SK-N-SH treated with all-trans-retinoic acid at 6 μM for 48 hours (cell line): ENCODE measurements around the gene PLA2G4B.

Experiments used
- ATAC-seq: fragments of 200-7000 bp; cut with Tn5 transposase; 3 replicates; pipeline ENCODE4 v1.9.1; 2020; ENCODE audit warnings: mild to moderate bottlenecking, moderate library complexity
- ARNTL ChIP-seq: fragments of 450-650 bp; formaldehyde crosslinking; IDR thresholded peaks from 2 replicates; pipeline ENCODE4 v1.5.0; 2020; ENCODE audit warnings: low read depth, mild to moderate bottlenecking, moderate library complexity, borderline replicate concordance
- BACH2 ChIP-seq: fragments of 250-450 bp; sonication (Bioruptor Pico); IDR thresholded peaks from 2 replicates; pipeline ENCODE4 v1.9.0; 2021; ENCODE audit warnings: mild to moderate bottlenecking, borderline replicate concordance
- CREB5 ChIP-seq: fragments of 250-450 bp; sonication (Bioruptor Pico); IDR thresholded peaks from 2 replicates; pipeline ENCODE4 v1.5.1; 2020; ENCODE audit warnings: low read depth, mild to moderate bottlenecking, moderate library complexity
- CSDC2 ChIP-seq: fragments of 250-450 bp; sonication (Bioruptor Pico); IDR thresholded peaks from 2 replicates; pipeline ENCODE4 v1.5.0; 2020; ENCODE audit warnings: mild to moderate bottlenecking, moderate library complexity
- CSRNP3 ChIP-seq: fragments of 250-450 bp; sonication (Bioruptor Pico); IDR thresholded peaks from 2 replicates; pipeline ENCODE4 v1.5.1; 2021; ENCODE audit warnings: mild to moderate bottlenecking, moderate library complexity
- ESRRG ChIP-seq: fragments of 250-450 bp; sonication (Bioruptor Pico); IDR thresholded peaks from 2 replicates; pipeline ENCODE4 v1.6.1; 2021; ENCODE audit warnings: mild to moderate bottlenecking
- GLIS3 ChIP-seq: fragments of 250-450 bp; sonication (Bioruptor Pico); IDR thresholded peaks from 2 replicates; pipeline ENCODE4 v1.5.0; 2020; ENCODE audit warnings: mild to moderate bottlenecking, moderate library complexity
- ISL1 ChIP-seq: fragments of 250-450 bp; sonication (Bioruptor Pico); IDR thresholded peaks from 2 replicates; pipeline ENCODE4 v2.1.2; 2022; ENCODE audit warnings: mild to moderate bottlenecking, moderate library complexity
- OSR1 ChIP-seq: fragments of 250-450 bp; sonication (Bioruptor Pico); IDR thresholded peaks from 2 replicates; pipeline ENCODE4 v1.8.0; 2022; ENCODE audit warnings: moderate library complexity, mild to moderate bottlenecking, inconsistent platforms
- PATZ1 ChIP-seq: fragments of 250-450 bp; sonication (Bioruptor Pico); IDR thresholded peaks from 2 replicates; pipeline ENCODE4 v1.8.0; 2020; ENCODE audit warnings: mild to moderate bottlenecking, moderate library complexity, borderline replicate concordance
- POU6F1 ChIP-seq: fragments of 250-450 bp; sonication (Bioruptor Pico); IDR thresholded peaks from 2 replicates; pipeline ENCODE4 v1.8.0; 2021; ENCODE audit warnings: low read depth, mild to moderate bottlenecking, moderate library complexity, borderline replicate concordance
- RARB ChIP-seq: fragments of 250-450 bp; sonication (Bioruptor Pico); IDR thresholded peaks from 2 replicates; pipeline ENCODE4 v1.8.0; 2021; ENCODE audit warnings: mild to moderate bottlenecking, moderate library complexity
- SNAI2 ChIP-seq: fragments of 250-450 bp; sonication (Bioruptor Pico); IDR thresholded peaks from 2 replicates; pipeline ENCODE4 v1.5.0; 2020; ENCODE audit warnings: mild to moderate bottlenecking, moderate library complexity
- TOX ChIP-seq: fragments of 250-450 bp; sonication (Bioruptor Pico); IDR thresholded peaks from 2 replicates; pipeline ENCODE4 v1.8.0; 2021; ENCODE audit warnings: mild to moderate bottlenecking, moderate library complexity, borderline replicate concordance
- TSHZ2 ChIP-seq: fragments of 250-450 bp; sonication (Bioruptor Pico); IDR thresholded peaks from 2 replicates; pipeline ENCODE4 v1.5.0; 2020; ENCODE audit warnings: mild to moderate bottlenecking, moderate library complexity
- ZC3H10 ChIP-seq: fragments of 250-450 bp; sonication (Bioruptor Pico); IDR thresholded peaks from 2 replicates; pipeline ENCODE4 v1.5.1; 2021; ENCODE audit warnings: mild to moderate bottlenecking, moderate library complexity
- ZFP3 ChIP-seq: fragments of 250-450 bp; sonication (Bioruptor Pico); IDR thresholded peaks from 2 replicates; pipeline ENCODE4 v1.5.0; 2020; ENCODE audit warnings: mild to moderate bottlenecking, moderate library complexity
- ZFP30 ChIP-seq: fragments of 450-650 bp; formaldehyde crosslinking; IDR thresholded peaks from 2 replicates; pipeline ENCODE4 v1.5.0; 2022; ENCODE audit warnings: mild to moderate bottlenecking, moderate library complexity
- ZNF565 ChIP-seq: fragments of 450-650 bp; formaldehyde crosslinking; conservative IDR thresholded peaks from 2 replicates; pipeline ENCODE4 v1.5.0; 2020; ENCODE audit warnings: low read depth, mild to moderate bottlenecking, moderate library complexity
- ZNF70 ChIP-seq: fragments of 450-650 bp; formaldehyde crosslinking; IDR thresholded peaks from 2 replicates; pipeline ENCODE4 v1.5.0; 2020; ENCODE audit warnings: mild to moderate bottlenecking, moderate library complexity
- ZNF8 ChIP-seq: fragments of 450-650 bp; formaldehyde crosslinking; IDR thresholded peaks from 2 replicates; pipeline ENCODE4 v1.5.0; 2020; ENCODE audit warnings: mild to moderate bottlenecking, moderate library complexity

Gene PLA2G4B

GRCh38 chr15:41868321-41868720 is 29.7 kb downstream of the PLA2G4B start (continued):
- TF ChIP-seq POU6F1 (CRISPR knock-in tag): no peak
- TF ChIP-seq ISL1 (CRISPR knock-in tag): no peak

- ATAC-seq: no peak
- no peak for TF ChIP-seq ESRRG (CRISPR knock-in tag)
- no peak for TF ChIP-seq ZC3H10 (CRISPR knock-in tag)
- TF ChIP-seq PATZ1 (CRISPR knock-in tag): no peak
- no peak for TF ChIP-seq CSRNP3 (CRISPR knock-in tag)
- no peak for TF ChIP-seq ISL1 (CRISPR knock-in tag)
- no peak for TF ChIP-seq ZNF8
- TF ChIP-seq ARNTL (CRISPR knock-in tag): no peak
- TF ChIP-seq, all 23 proteins: peak for 0
Measured at GRCh38 chr15:41869770-41870688, 31.4 kb downstream of the PLA2G4B start.

GRCh38 chr15:41870689-41871081 is 32.0 kb downstream of the PLA2G4B start:
- peak; percentile 38 for ATAC-seq
- TF ChIP-seq SNAI2 (CRISPR knock-in tag): no peak
- TF ChIP-seq ZNF8: no peak
- TF ChIP-seq CSDC2 (CRISPR knock-in tag): no peak
- no peak for TF ChIP-seq TOX (CRISPR knock-in tag)
- TF ChIP-seq ZFP30: no peak
- no peak for TF ChIP-seq OSR1
- TF ChIP-seq ZFP3 (CRISPR knock-in tag): no peak
- no peak for TF ChIP-seq CSRNP3 (CRISPR knock-in tag)
- TF ChIP-seq RARB (CRISPR knock-in tag): no peak
- no peak for TF ChIP-seq ZC3H10 (CRISPR knock-in tag)
- TF ChIP-seq ISL1 (CRISPR knock-in tag): no peak
- no peak for TF ChIP-seq GLIS3 (CRISPR knock-in tag)
- no peak for TF ChIP-seq CREB5
- no peak for TF ChIP-seq ZNF565 (CRISPR knock-in tag)

GRCh38 chr15:41871175-41871905 is 32.7 kb downstream of the PLA2G4B start:
- no peak; the same call in 2 of the 3 replicates for ATAC-seq
- no peak for TF ChIP-seq BACH2 (CRISPR knock-in tag)
- no peak for TF ChIP-seq ESRRG (CRISPR knock-in tag)
- no peak for TF ChIP-seq ZNF8
- TF ChIP-seq CSRNP3 (CRISPR knock-in tag): no peak
- TF ChIP-seq RARB (CRISPR knock-in tag): no peak
- no peak for TF ChIP-seq ISL1 (CRISPR knock-in tag)
- TF ChIP-seq ZC3H10 (CRISPR knock-in tag): no peak
- no peak for TF ChIP-seq ZNF70 (CRISPR knock-in tag)
- TF ChIP-seq ZFP3 (CRISPR knock-in tag): no peak
- no peak for TF ChIP-seq TSHZ2 (CRISPR knock-in tag)
